Measurements from ENCODE around the gene GPN3. TPM values are rescaled to one million over a fixed set of nuclear protein-coding genes. Genes with fewer than 3 reads are reported as not detected.
"Not testable (repeated sequence)": the region's sequence is repeated elsewhere in the genome, so short reads cannot be mapped to it uniquely, and the experiment has no call there.

The GPN3 gene
- total and polyA plus RNA-seq, 2 of the 13 experiments (the other 11 are each of a cell fraction or from before 2014, with no cell fraction given): 28.7 to 29.5 TPM

DNA sequence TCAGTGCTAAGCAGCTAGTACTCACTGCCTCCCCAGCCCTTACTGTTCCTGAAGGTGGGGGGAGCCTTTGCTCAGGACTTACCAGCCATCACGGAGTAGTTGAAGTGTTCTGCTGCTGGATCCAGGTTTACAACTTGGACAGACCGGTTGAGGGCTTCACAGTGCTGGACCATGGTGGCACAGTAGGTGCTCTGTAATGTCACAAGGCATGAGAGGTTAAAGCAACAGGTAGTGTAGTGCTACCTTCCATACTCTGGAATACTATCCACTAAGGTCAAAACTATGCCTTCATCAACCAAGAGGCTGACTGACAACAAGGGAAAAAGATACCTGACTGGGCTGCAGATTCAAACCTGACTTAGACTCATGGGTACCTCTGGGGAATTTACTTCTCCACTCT lies 3.0 kb downstream of the GPN3 start:
- DNase-seq (ENCODE audit: low spot score) (no peak), ATAC-seq (no peak), FAIRE-seq (no peak)
- Histone ChIP-seq H4K20me1 (ENCODE audit: insufficient read depth, low read length) (no peaks in the 10 kb centered on the region), H3K79me2 (ENCODE audit: insufficient read depth, low read length) (peaks cover 22% of the 10 kb centered on the region), H3K4me1 (ENCODE audit: insufficient read depth, low read length) (peaks cover 18% of the 10 kb centered on the region), H3K36me3 (replicated peaks in 1 of 2; ENCODE audit: control insufficient read depth in 1 of 2, insufficient read depth in 2 of 2, low read length in 2 of 2) (peaks cover 5 to 38% of the 10 kb centered on the region in 2 experiments), H3K9ac (ENCODE audit: insufficient read depth, low read depth, low read length) (no peak overlapping the region), H3K27me3 (ENCODE audit: control insufficient read depth in 1 of 2, insufficient read depth in 2 of 2, low read length in 2 of 2) (peaks cover 0 to 3% of the 10 kb centered on the region in 2 experiments; a peak in 1 of 5 replicates), H2AFZ (ENCODE audit: low read length) (no peak overlapping the region), H3K4me3 (replicated peaks in 1 of 3; ENCODE audit: insufficient read depth in 1 of 3, low read depth in 2 of 3, low read length in 3 of 3) (no peak overlapping the region), H3K9me3 (ENCODE audit: low read length) (no peaks in the 10 kb centered on the region), H3K27ac (ENCODE audit: extremely low read length, insufficient read depth, low read length) (no peak overlapping the region), H3K4me2 (ENCODE audit: low read depth, low read length) (no peak overlapping the region)
- ChIA-PET CTCF (ENCODE audit: low intra/inter-chr PET ratio, low total read pairs) (no interaction called here), POLR2A (no interaction called here)
- intact Hi-C loops (cut with micrococcal nuclease; ENCODE audit: unreplicated experiment) (no loop called here), in situ Hi-C loops (cut with HindIII; ENCODE audit: extremely low pct_ligation_motif_present, low pct_unique_long_range_greater_than_20kb) (no loop called here)
- TF ChIP-seq GABPA (IDR thresholded peaks at IDR 0.05; ENCODE audit: low read depth, low read length): no peak
- TF ChIP-seq GABPA (CRISPR knock-in tag; IDR thresholded peaks at IDR 0.05; ENCODE audit: low read depth): no peak
- TF ChIP-seq MAF1 (CRISPR knock-in tag; IDR thresholded peaks at IDR 0.05; ENCODE audit: borderline replicate concordance): no peak
- no peak for TF ChIP-seq ZNF432 (CRISPR knock-in tag; IDR thresholded peaks at IDR 0.05; ENCODE audit: borderline replicate concordance)
- TF ChIP-seq, protein P1, sequence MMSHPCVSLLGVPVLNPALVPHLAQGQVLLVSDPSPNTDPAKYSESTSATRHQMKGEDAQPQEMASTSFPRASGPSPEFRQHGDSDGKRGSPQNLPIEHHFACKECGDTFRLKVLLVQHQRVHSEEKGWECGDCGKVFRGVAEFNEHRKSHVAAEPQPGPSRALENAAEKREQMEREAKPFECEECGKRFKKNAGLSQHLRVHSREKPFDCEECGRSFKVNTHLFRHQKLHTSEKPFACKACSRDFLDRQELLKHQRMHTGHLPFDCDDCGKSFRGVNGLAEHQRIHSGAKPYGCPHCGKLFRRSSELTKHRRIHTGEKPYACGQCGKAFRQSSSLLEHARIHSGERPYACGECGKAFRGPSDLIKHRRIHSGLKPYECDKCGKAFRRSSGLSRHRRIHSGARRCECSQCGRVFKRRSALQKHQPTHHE (CRISPR knock-in tag; IDR thresholded peaks at IDR 0.05; ENCODE audit: borderline replicate concordance): no peak
- no peak for TF ChIP-seq ZBTB8A (CRISPR knock-in tag; IDR thresholded peaks at IDR 0.05; ENCODE audit: borderline replicate concordance, low read depth)
- TF ChIP-seq ZFP41 (CRISPR knock-in tag; IDR thresholded peaks at IDR 0.05; ENCODE audit: borderline replicate concordance): no peak
- TF ChIP-seq LBX2 (CRISPR knock-in tag; IDR thresholded peaks at IDR 0.05; ENCODE audit: borderline replicate concordance): no peak
- TF ChIP-seq E2F1 (CRISPR knock-in tag; IDR thresholded peaks at IDR 0.05): no peak
- TF ChIP-seq ZNF614 (CRISPR knock-in tag; IDR thresholded peaks at IDR 0.05; ENCODE audit: borderline replicate concordance): no peak
- 93% methylated on average over 2 of the region's 2 CpGs for WGBS (ENCODE audit: low lambda C conversion rate)
- no TSS peak for BruUV-seq (replicated peaks)

DNA sequence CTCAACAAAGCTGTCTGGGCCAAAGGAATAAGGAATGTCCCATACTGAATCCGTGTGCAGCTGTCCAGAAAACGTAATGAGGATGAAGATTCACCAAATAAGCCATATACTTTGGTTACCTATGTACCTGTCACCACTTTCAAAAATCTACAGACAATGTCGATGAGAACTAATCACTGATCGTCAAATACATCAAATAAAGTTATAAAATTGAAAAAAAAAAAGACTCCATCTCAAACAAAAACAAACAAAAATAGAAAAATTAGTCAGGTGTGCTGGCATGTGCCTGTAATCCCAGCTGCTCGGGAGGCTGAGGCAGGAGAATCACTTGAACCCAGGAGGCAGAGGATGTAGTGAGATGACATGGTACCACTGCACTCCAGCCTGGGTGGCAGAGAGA lies 6.9 kb downstream of the GPN3 start:
- BruUV-seq (replicated peaks); intact Hi-C loops (cut with micrococcal nuclease; ENCODE audit: unreplicated experiment): not testable (repeated sequence)

More for the DNA sequence above, 6.9 kb downstream of the GPN3 start:
- in situ Hi-C loops (cut with HindIII; ENCODE audit: extremely low pct_ligation_motif_present, low pct_unique_long_range_greater_than_20kb); H4K20me1 ChIP-seq (ENCODE audit: insufficient read depth, low read length); H2AFZ ChIP-seq (ENCODE audit: low read length); ATAC-seq; H3K4me2 ChIP-seq (ENCODE audit: low read depth, low read length); H3K4me3 ChIP-seq (replicated peaks in 1 of 3; ENCODE audit: insufficient read depth in 1 of 3, low read depth in 2 of 3, low read length in 3 of 3); DNase-seq (ENCODE audit: low spot score); H3K9ac ChIP-seq (ENCODE audit: insufficient read depth, low read depth, low read length); FAIRE-seq; H3K27ac ChIP-seq (ENCODE audit: extremely low read length, insufficient read depth, low read length); H3K9me3 ChIP-seq (ENCODE audit: low read length); H3K79me2 ChIP-seq (ENCODE audit: insufficient read depth, low read length); POLR2A ChIA-PET; CTCF ChIA-PET (ENCODE audit: low intra/inter-chr PET ratio, low total read pairs); H3K4me1 ChIP-seq (ENCODE audit: insufficient read depth, low read length); H3K27me3 ChIP-seq (ENCODE audit: control insufficient read depth in 1 of 2, insufficient read depth in 2 of 2, low read length in 2 of 2): not testable (repeated sequence)
- H3K36me3 ChIP-seq (replicated peaks in 1 of 2; ENCODE audit: control insufficient read depth in 1 of 2, insufficient read depth in 2 of 2, low read length in 2 of 2): peaks cover 10 to 62% of the 10 kb centered on the region in 2 experiments
- 94% methylated on average over 5 of the region's 5 CpGs for WGBS (ENCODE audit: low lambda C conversion rate)

Measured in HepG2 (cell line).